GM12878 (cell line): ENCODE measurements around the gene REM2. TPM values are rescaled to one million over a fixed set of nuclear protein-coding genes. Genes with fewer than 3 reads are reported as not detected.

Experiments
- ATAC-seq: fragments of 200-7000 bp; cut with Tn5 transposase; 3 replicates; pipeline ENCODE4 v1.9.1; 2020; ENCODE audit warnings: mild to moderate bottlenecking, moderate library complexity
- BruUV-seq: library from RNA; stranded (reverse); fragments of 400-500 nt; replicated peaks from 2 replicates; lab custom pipeline; 2021; lab: Mats Ljungman, UMichigan
- CTCF ChIA-PET: fragments of 300-600 bp; sonication (Branson Sonifier 250); formaldehyde crosslinking; extraction: SDS; loops from one replicate; lab custom pipeline; 2021; ENCODE audit warnings: inconsistent platforms; lab: Yijun Ruan, JAX
- POLR2A ChIA-PET: fragments of 350-600 bp; formaldehyde crosslinking; extraction: SDS; loops from one replicate; lab custom pipeline; 2021; ENCODE audit warnings: inconsistent platforms; lab: Charles Lee
- RAD21 ChIA-PET: fragments of 300-600 bp; sonication (Branson Sonifier 250); formaldehyde crosslinking; loops from one replicate; lab custom pipeline; 2023; ENCODE audit warnings: antibody characterized with exemption; ENCODE audit not compliant: unreplicated experiment; lab: Charles Lee
- SMC1A ChIA-PET: fragments of 300-600 bp; sonication (Branson Sonifier 250); formaldehyde crosslinking; loops from one replicate; lab custom pipeline; 2023; ENCODE audit not compliant: unreplicated experiment, uncharacterized antibody; lab: Charles Lee
- DNase-seq: peaks from one replicate; pipeline ENCODE4 v3.0.0-alpha.2; 2011; ENCODE audit warnings: low read depth, low spot score
- FAIRE-seq: peaks from 3 replicates; lab custom pipeline; 2011; peaks lifted over from hg19 to GRCh38; lab: Jason Lieb, UNC
- H2AFZ ChIP-seq: 2 replicates; pipeline ENCODE4 v1.6.0; 2011; ENCODE audit warnings: low read depth, low read length, control low read depth; ENCODE audit not compliant: control insufficient read depth
- H3K27ac ChIP-seq: 2 replicates; pipeline ENCODE4 v1.5.1; 2011; ENCODE audit warnings: control low read depth; ENCODE audit not compliant: control insufficient read depth, insufficient read depth
- H3K27me3 ChIP-seq, 2 experiments: replicated peaks in 1 of 2; 2 replicates each; pipeline versions ENCODE4 v1.6.0 to v1.6.1; 2011; ENCODE audit warnings: low read length in 1 of 2; ENCODE audit not compliant: control insufficient read depth in 2 of 2, insufficient read depth in 2 of 2
- H3K36me3 ChIP-seq, 2 experiments: 2 replicates each; pipeline ENCODE4 v1.5.1; 2011; ENCODE audit warnings: low read length in 1 of 2; ENCODE audit not compliant: control insufficient read depth in 2 of 2, insufficient read depth in 2 of 2
- H3K4me1 ChIP-seq: 2 replicates; pipeline ENCODE4 v1.6.1; 2011; ENCODE audit warnings: mild to moderate bottlenecking, low read length, moderate library complexity, mixed read lengths; ENCODE audit not compliant: control insufficient read depth, insufficient read depth
- H3K4me2 ChIP-seq: 2 replicates; pipeline ENCODE4 v1.6.0; 2011; ENCODE audit warnings: control low read depth; ENCODE audit not compliant: control insufficient read depth, insufficient read depth
- H3K4me3 ChIP-seq: fragments of 200-600 bp; sonication (generic); 2 replicates; pipeline ENCODE4 v1.5.1; 2016
- H3K79me2 ChIP-seq: 2 replicates; pipeline ENCODE4 v1.6.0; 2011; ENCODE audit warnings: low read length; ENCODE audit not compliant: control insufficient read depth, insufficient read depth
- H3K9ac ChIP-seq: 2 replicates; pipeline ENCODE4 v1.8.0; 2011; ENCODE audit warnings: low read length, control low read depth, mixed read lengths; ENCODE audit not compliant: control insufficient read depth, insufficient read depth
- H3K9me3 ChIP-seq: replicated peaks from 3 replicates; pipeline ENCODE4 v1.5.1; 2011; ENCODE audit warnings: mild to moderate bottlenecking, low read length; ENCODE audit not compliant: control insufficient read depth, insufficient read depth
- H4K20me1 ChIP-seq: 2 replicates; pipeline ENCODE4 v1.6.0; 2011; ENCODE audit not compliant: control insufficient read depth, insufficient read depth
- CBFB ChIP-seq: IDR thresholded peaks from 2 replicates; pipeline ENCODE4 v1.6.1; 2016; ENCODE audit warnings: antibody characterized with exemption, low read depth
- CBX5 ChIP-seq: sonication (generic); IDR thresholded peaks from 2 replicates; pipeline ENCODE4 v1.6.1; 2016; ENCODE audit warnings: low read depth, moderate library complexity, mild to moderate bottlenecking, inconsistent platforms
- CHD4 ChIP-seq: fragments of 200-600 bp; sonication (generic); IDR thresholded peaks from 2 replicates; pipeline ENCODE4 v1.6.1; 2016; ENCODE audit warnings: mild to moderate bottlenecking
- HCFC1 ChIP-seq: fragments of 150-350 bp; IDR thresholded peaks from 2 replicates; pipeline ENCODE4 v1.6.1; 2014; ENCODE audit warnings: low read length
- IKZF1 ChIP-seq: fragments of 450-650 bp; conservative IDR thresholded peaks from 2 replicates; pipeline ENCODE4 v1.6.1; 2017; ENCODE audit warnings: antibody characterized with exemption, mild to moderate bottlenecking
- SREBF2 ChIP-seq: IDR thresholded peaks from 2 replicates; pipeline ENCODE4 v1.6.1; 2012; ENCODE audit warnings: mild to moderate bottlenecking, low read length
- ZNF274 ChIP-seq: IDR thresholded peaks from one replicate; pipeline ENCODE4 v1.8.0; 2011; ENCODE audit not compliant: insufficient read length, insufficient read depth
- ZSCAN29 ChIP-seq: fragments of 450-650 bp; IDR thresholded peaks from 2 replicates; pipeline ENCODE4 v1.6.1; 2017; ENCODE audit warnings: mild to moderate bottlenecking, moderate library complexity
- WGBS: methylation state at CpG from one replicate; pipeline ENCODE4 v1.1.6; 2016; ENCODE audit warnings: low lambda C conversion rate; ENCODE audit not compliant: insufficient replicate concordance, insufficient coverage; ENCODE audit errors: missing lambda C conversion rate; 5-methylcytosine and 5-hydroxymethylcytosine counted together
- in situ Hi-C: fragments of 300-500 bp; cut with MboI; formaldehyde crosslinking; loops from 9 replicates; pipeline ENCODE4 v1.14.3; 2018; ENCODE audit warnings: mixed read lengths
- intact Hi-C: fragments of 100-400 bp; cut with micrococcal nuclease; formaldehyde crosslinking; loops from one replicate; pipeline ENCODE4 v1.14.2; 2022; ENCODE audit not compliant: unreplicated experiment
- polyA plus RNA-seq, 11 experiments: library from polyadenylated mRNA; depleted of rRNA in 4 of 11; unstranded in 6 of 11; stranded (reverse) in 5 of 11; fragments of >200 nt; fragmentation: Nextera tagmentation in 4 of 11; fragmentation: Illumina TruSeq in 1 of 11; extraction: Ambion mirVana in 4 of 11; extraction: Trizol in 1 of 11; gene quantifications; 1 replicate in 1 of 11; 2 replicates in 10 of 11; pipeline versions ENCODE4 v1.2.1 to v1.2.3, GENCODE V29; 2011 to 2016; ENCODE audit warnings: inconsistent platforms in 2 of 11, missing spikeins in 2 of 11, low read depth in 1 of 11
- total RNA-seq, 4 experiments: library from RNA; depleted of rRNA in 3 of 4; stranded (reverse); fragments of >200 nt in 3 of 4; fragmentation: Illumina TruSeq in 1 of 4; extraction: Trizol in 1 of 4; gene quantifications; 2 replicates each; pipeline versions ENCODE4 v1.2.1 to v1.2.3, GENCODE V29; 2013 to 2021
- TF ChIP-seq, protein P1 (sequence below): fragments of 450-650 bp; IDR thresholded peaks from 2 replicates; pipeline ENCODE4 v1.6.1; 2017; ENCODE audit warnings: mild to moderate bottlenecking, low read depth, inconsistent platforms; ENCODE audit not compliant: poor library complexity, severe bottlenecking
- TF ChIP-seq, protein P2 (sequence below): fragments of 450-650 bp; IDR thresholded peaks from 2 replicates; pipeline ENCODE4 v1.6.1; 2016; ENCODE audit warnings: mild to moderate bottlenecking, moderate library complexity, borderline replicate concordance
- TF ChIP-seq, protein P3 (sequence below): IDR thresholded peaks from 2 replicates; pipeline ENCODE4 v1.6.1; 2012; ENCODE audit warnings: mild to moderate bottlenecking, low read depth, low read length

REM2 gene
- total and polyA plus RNA-seq, 10 of the 15 experiments (the other 5 are each of a cell fraction or from before 2014, with no cell fraction given) = 0.27 to 1.5 (median 0.83) TPM

DNA sequence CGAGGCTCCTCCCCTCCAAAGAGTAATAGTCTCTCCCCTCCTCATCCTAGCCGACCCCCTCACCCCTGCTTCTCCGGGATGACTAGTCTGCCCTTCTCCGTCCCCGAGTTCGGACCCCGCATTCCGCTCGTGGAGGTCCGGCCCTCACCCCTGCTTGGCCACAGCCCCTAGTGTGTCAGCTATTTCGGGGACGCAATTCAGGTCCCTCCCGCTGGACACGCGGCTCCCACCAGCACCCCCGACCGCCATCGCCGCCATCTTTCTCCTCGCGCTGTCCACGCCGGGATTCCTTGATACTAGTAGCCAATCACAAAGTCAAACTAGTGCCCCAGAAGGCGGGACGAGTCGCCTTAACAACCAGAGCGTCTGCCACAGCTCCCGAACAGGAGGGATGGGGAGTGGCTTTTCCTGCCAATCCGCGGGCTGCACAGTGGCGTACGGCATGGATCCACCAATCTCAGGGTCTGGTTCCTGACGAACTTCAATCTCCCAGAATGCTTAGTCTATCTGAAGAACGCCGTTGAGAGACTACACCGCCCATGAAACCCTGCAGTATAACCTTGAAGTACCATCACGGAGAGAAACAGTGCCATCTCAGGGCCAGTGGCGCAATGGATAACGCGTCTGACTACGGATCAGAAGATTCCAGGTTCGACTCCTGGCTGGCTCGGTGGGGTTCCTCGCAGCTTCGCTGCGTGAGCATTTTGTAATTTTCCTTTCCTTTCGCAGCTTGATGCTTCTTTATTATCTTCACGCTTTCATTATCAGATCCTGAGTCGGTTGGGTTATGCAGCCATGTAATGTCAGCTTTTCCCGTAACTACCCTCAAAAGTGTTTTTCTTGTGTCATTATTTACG, 46.3 kb downstream of the REM2 start, which contains the start of gene PRMT5:
PRMT5 (minus strand) TSS at position 273 of the 857 bp plus-strand sequence; CDS start at position 258, 15 bp downstream.
- FAIRE-seq = peak; percentile 98
- ChIA-PET SMC1A (interaction anchor here (0.6 to 3.1 kb wide), 23 partner anchors 10 to 166 kb away, joined by 3 to 24 read pairs (median 5); partner anchors contain the start of genes ACIN1, AJUBA, C14orf119 and HAUS4), CTCF (interaction anchor here (0.6 to 3.4 kb wide), 36 partner anchors 10 to 392 kb away, joined by 3 to 82 read pairs (median 6); partner anchors contain the start of genes ACIN1, AJUBA, C14orf119 and CDH24), RAD21 (interaction anchor here (0.6 to 2.8 kb wide), 20 partner anchors 10 to 270 kb away, joined by 3 to 18 read pairs (median 5); partner anchors contain the start of genes AJUBA, HAUS4 and RBM23), POLR2A (interaction anchor here (0.5 to 4.6 kb wide), 14 partner anchors 11 to 392 kb away, joined by 3 to 73 read pairs (median 4); partner anchors contain the start of genes ABHD4, ACIN1, C14orf119 and HAUS4)
- Histone ChIP-seq H2AFZ (peak within 1 kb of the TSS; percentile 93), H3K27me3 (no peaks in the 10 kb centered on the region), H4K20me1 (no peaks in the 10 kb centered on the region), H3K4me2 (peak within 1 kb of the TSS; percentile 89), H3K9ac (peak within 1 kb of the TSS; percentile 96), H3K79me2 (peaks cover 24% of the 10 kb centered on the region), H3K4me3 (peak within 1 kb of the TSS; percentile 91), H3K4me1 (peaks cover 16% of the 10 kb centered on the region; the same call in 1 of the 2 replicates), H3K27ac (peak within 1 kb of the TSS; percentile 81), H3K9me3 (no peaks in the 10 kb centered on the region), H3K36me3 (peaks cover 3 to 10% of the 10 kb centered on the region in 2 experiments; a peak in 3 of 4 replicates)
- no TSS peak for BruUV-seq
- ATAC-seq = peak; percentile 97
- in situ Hi-C loops (no loop called here), intact Hi-C loops (loop anchor here (1.0 to 2.0 kb wide), 3 partner anchors 10 to 127 kb away; partner anchors contain the start of genes AJUBA, CDH24 and RBM23)
- whole genome bisulfite sequencing = under 1% methylated on average over 51 of the region's 51 CpGs
- DNase-seq = peak; percentile 100
- peak; percentile 93 for TF ChIP-seq ZSCAN29
- TF ChIP-seq IKZF1 = peak; percentile 78
- TF ChIP-seq ZNF274 = no peak
- TF ChIP-seq CBFB = no peak; the same call in 1 of the 2 replicates
- peak; percentile 61 for TF ChIP-seq HCFC1
- TF ChIP-seq, protein P1, sequence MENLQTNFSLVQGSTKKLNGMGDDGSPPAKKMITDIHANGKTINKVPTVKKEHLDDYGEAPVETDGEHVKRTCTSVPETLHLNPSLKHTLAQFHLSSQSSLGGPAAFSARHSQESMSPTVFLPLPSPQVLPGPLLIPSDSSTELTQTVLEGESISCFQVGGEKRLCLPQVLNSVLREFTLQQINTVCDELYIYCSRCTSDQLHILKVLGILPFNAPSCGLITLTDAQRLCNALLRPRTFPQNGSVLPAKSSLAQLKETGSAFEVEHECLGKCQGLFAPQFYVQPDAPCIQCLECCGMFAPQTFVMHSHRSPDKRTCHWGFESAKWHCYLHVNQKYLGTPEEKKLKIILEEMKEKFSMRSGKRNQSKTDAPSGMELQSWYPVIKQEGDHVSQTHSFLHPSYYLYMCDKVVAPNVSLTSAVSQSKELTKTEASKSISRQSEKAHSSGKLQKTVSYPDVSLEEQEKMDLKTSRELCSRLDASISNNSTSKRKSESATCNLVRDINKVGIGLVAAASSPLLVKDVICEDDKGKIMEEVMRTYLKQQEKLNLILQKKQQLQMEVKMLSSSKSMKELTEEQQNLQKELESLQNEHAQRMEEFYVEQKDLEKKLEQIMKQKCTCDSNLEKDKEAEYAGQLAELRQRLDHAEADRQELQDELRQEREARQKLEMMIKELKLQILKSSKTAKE = peak; percentile 85
- TF ChIP-seq CHD4 = no peak
- TF ChIP-seq, protein P2, sequence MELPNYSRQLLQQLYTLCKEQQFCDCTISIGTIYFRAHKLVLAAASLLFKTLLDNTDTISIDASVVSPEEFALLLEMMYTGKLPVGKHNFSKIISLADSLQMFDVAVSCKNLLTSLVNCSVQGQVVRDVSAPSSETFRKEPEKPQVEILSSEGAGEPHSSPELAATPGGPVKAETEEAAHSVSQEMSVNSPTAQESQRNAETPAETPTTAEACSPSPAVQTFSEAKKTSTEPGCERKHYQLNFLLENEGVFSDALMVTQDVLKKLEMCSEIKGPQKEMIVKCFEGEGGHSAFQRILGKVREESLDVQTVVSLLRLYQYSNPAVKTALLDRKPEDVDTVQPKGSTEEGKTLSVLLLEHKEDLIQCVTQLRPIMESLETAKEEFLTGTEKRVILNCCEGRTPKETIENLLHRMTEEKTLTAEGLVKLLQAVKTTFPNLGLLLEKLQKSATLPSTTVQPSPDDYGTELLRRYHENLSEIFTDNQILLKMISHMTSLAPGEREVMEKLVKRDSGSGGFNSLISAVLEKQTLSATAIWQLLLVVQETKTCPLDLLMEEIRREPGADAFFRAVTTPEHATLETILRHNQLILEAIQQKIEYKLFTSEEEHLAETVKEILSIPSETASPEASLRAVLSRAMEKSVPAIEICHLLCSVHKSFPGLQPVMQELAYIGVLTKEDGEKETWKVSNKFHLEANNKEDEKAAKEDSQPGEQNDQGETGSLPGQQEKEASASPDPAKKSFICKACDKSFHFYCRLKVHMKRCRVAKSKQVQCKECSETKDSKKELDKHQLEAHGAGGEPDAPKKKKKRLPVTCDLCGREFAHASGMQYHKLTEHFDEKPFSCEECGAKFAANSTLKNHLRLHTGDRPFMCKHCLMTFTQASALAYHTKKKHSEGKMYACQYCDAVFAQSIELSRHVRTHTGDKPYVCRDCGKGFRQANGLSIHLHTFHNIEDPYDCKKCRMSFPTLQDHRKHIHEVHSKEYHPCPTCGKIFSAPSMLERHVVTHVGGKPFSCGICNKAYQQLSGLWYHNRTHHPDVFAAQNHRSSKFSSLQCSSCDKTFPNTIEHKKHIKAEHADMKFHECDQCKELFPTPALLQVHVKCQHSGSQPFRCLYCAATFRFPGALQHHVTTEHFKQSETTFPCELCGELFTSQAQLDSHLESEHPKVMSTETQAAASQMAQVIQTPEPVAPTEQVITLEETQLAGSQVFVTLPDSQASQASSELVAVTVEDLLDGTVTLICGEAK = peak; percentile 88
- TF ChIP-seq, protein P3, sequence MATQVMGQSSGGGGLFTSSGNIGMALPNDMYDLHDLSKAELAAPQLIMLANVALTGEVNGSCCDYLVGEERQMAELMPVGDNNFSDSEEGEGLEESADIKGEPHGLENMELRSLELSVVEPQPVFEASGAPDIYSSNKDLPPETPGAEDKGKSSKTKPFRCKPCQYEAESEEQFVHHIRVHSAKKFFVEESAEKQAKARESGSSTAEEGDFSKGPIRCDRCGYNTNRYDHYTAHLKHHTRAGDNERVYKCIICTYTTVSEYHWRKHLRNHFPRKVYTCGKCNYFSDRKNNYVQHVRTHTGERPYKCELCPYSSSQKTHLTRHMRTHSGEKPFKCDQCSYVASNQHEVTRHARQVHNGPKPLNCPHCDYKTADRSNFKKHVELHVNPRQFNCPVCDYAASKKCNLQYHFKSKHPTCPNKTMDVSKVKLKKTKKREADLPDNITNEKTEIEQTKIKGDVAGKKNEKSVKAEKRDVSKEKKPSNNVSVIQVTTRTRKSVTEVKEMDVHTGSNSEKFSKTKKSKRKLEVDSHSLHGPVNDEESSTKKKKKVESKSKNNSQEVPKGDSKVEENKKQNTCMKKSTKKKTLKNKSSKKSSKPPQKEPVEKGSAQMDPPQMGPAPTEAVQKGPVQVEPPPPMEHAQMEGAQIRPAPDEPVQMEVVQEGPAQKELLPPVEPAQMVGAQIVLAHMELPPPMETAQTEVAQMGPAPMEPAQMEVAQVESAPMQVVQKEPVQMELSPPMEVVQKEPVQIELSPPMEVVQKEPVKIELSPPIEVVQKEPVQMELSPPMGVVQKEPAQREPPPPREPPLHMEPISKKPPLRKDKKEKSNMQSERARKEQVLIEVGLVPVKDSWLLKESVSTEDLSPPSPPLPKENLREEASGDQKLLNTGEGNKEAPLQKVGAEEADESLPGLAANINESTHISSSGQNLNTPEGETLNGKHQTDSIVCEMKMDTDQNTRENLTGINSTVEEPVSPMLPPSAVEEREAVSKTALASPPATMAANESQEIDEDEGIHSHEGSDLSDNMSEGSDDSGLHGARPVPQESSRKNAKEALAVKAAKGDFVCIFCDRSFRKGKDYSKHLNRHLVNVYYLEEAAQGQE = no peak
- TF ChIP-seq SREBF2 = peak; percentile 99
- TF ChIP-seq CBX5 = peak; percentile 57; the same call in 1 of the 2 replicates
